ENCODE results near the gene KLHDC10. TPM values are rescaled to one million over a fixed set of nuclear protein-coding genes. Genes with fewer than 3 reads are reported as not detected.
"Not testable (repeated sequence)": the region's sequence is repeated elsewhere in the genome, so short reads cannot be mapped to it uniquely, and the experiment has no call there.

The KLHDC10 gene
- total RNA-seq, 1 donor from 2014 or later: 35.3 TPM

DNA sequence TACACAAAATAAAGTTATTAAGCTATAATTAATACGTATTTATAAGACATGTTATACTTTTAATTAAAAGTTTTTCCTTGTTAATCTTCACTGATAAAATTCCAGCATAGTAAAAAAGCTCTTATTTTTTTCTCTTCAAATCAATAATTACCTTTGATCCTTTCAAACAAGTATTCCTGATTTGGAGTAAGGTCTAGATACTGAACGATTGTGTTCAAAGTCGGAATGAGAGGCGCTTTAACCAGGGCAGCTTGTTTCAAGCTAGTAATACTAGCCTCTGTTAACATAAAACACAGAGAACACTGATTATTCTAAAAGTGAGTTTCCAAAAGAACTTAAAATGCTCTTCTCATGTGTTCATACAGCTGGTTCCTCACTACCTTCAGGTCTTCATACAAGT, 107.9 kb downstream of the KLHDC10 start:
- Mint-ChIP-seq H3K27me3 (ENCODE audit: unreplicated experiment) (no peaks in the 10 kb centered on the region), H3K27ac (ENCODE audit: unreplicated experiment) (no peak overlapping the region), H3K4me1 (ENCODE audit: unreplicated experiment) (no peaks in the 10 kb centered on the region), H3K4me3 (ENCODE audit: unreplicated experiment) (no peak overlapping the region), H3K9me3 (ENCODE audit: unreplicated experiment) (no peaks in the 10 kb centered on the region), H3K36me3 (ENCODE audit: unreplicated experiment) (peaks cover 34% of the 10 kb centered on the region)
- no peak for DNase-seq (ENCODE audit: extremely low spot score, unreplicated experiment)
- TF ChIP-seq, protein P1, sequence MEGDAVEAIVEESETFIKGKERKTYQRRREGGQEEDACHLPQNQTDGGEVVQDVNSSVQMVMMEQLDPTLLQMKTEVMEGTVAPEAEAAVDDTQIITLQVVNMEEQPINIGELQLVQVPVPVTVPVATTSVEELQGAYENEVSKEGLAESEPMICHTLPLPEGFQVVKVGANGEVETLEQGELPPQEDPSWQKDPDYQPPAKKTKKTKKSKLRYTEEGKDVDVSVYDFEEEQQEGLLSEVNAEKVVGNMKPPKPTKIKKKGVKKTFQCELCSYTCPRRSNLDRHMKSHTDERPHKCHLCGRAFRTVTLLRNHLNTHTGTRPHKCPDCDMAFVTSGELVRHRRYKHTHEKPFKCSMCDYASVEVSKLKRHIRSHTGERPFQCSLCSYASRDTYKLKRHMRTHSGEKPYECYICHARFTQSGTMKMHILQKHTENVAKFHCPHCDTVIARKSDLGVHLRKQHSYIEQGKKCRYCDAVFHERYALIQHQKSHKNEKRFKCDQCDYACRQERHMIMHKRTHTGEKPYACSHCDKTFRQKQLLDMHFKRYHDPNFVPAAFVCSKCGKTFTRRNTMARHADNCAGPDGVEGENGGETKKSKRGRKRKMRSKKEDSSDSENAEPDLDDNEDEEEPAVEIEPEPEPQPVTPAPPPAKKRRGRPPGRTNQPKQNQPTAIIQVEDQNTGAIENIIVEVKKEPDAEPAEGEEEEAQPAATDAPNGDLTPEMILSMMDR (IDR thresholded peaks at IDR 0.05): no peak

DNA sequence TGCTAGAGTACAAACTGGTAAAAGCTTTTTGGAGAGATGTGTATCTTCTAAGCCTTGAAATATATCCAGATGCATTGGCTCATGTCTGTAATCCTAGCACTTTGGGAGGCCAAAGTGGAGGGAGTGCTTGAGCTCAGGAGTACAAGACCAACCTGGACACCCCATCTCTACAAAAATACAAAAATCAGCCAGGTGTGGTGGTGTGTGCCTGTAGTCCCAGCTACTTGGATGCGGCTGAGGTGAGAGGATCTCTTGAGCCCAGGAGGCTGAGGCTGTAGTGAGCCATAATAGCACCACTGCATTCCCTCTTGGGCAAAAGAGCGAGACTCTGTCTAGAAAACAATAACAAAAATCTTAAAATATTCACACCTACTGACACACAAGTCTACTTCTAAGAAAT, 109.3 kb downstream of the KLHDC10 start:
- no peaks in the 10 kb centered on the region for H3K4me1 Mint-ChIP-seq (ENCODE audit: unreplicated experiment)
- H3K27me3 Mint-ChIP-seq (ENCODE audit: unreplicated experiment): no peaks in the 10 kb centered on the region
- no peak for DNase-seq (ENCODE audit: extremely low spot score, unreplicated experiment)
- TF ChIP-seq, protein P1 (IDR thresholded peaks at IDR 0.05): no peak
- no peak overlapping the region for H3K27ac Mint-ChIP-seq (ENCODE audit: unreplicated experiment)
- H3K9me3 Mint-ChIP-seq (ENCODE audit: unreplicated experiment): no peaks in the 10 kb centered on the region
- H3K4me3 Mint-ChIP-seq (ENCODE audit: unreplicated experiment): no peak overlapping the region
- H3K36me3 Mint-ChIP-seq (ENCODE audit: unreplicated experiment): peaks cover 35% of the 10 kb centered on the region

DNA sequence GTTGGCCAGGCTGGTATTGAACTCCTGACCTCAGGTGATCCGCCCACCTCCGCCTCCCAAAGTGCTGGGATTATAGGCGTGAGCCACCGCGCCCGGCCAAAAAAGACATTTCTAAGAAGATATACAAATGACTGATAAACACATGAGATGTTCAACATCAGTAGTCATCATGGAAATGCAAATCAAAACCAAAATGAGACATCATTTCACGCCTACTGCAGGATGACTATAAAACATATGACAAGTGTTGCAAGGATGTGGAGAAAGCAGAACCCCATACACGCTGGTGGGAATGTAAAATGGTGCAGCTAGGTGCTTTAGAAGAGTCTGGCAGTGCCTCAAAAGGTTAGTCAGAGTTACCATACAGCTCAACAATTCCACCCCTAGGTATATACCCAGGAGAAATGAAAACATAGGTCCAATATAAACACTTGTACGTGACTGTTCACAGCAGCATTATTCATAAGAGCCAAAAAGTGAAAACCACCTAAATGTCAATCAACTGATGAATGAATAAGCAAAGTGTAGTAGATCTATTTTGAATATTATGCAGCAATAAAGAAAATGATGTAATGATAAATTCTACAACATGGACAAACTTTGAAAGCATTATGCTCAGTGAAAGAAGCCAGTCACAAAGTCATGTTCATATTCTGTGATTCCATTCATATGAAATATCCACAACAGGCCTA, 110.4 kb downstream of the KLHDC10 start:
- no peak for DNase-seq (ENCODE audit: extremely low spot score, unreplicated experiment)
- Mint-ChIP-seq H3K36me3 (ENCODE audit: unreplicated experiment) (peaks cover 32% of the 10 kb centered on the region), H3K4me1 (ENCODE audit: unreplicated experiment) (no peaks in the 10 kb centered on the region), H3K4me3 (ENCODE audit: unreplicated experiment) (no peak overlapping the region), H3K9me3 (ENCODE audit: unreplicated experiment) (no peaks in the 10 kb centered on the region), H3K27me3 (ENCODE audit: unreplicated experiment) (no peaks in the 10 kb centered on the region), H3K27ac (ENCODE audit: unreplicated experiment) (no peak overlapping the region)
- TF ChIP-seq, protein P1 (IDR thresholded peaks at IDR 0.05): no peak

DNA sequence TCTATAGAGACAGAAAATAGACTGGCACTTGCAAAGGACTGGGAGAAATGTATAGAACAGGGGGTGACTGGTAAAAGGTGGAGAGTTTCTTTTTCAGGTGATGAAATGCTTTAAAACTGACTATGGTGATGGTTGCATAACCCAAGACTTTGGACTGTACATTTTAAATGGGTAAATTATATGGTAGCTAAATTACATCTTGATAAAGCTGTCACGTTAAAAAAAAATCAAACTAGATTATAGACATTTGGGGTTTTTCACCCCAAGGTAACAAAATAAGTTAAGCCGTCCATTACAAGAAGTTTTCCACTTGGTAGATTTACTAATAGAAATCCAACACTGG, 110.9 kb downstream of the KLHDC10 start:
- peaks cover 32% of the 10 kb centered on the region for H3K36me3 Mint-ChIP-seq (ENCODE audit: unreplicated experiment)
- H3K27me3 Mint-ChIP-seq (ENCODE audit: unreplicated experiment): no peaks in the 10 kb centered on the region
- TF ChIP-seq, protein P1 (IDR thresholded peaks at IDR 0.05): no peak

DNA sequence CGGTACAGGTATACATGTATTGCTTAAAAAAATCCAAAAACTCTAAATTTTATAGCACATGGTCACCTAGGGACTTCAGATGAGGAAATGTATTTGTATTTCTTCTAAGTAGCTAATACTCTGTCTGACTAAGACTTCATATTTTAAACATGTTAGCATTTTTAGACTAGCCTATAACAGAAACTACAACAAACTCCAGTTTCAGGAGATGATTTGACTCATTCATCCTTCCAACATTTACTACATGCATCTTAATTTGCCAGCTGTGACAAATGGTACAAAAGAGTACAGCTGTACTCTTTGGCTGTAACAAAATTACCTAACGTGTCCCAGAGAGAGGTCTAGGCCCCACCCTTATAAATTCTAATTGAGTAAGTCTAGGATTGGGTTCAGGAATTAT, 112.7 kb downstream of the KLHDC10 start:
- no peaks in the 10 kb centered on the region for H3K27me3 Mint-ChIP-seq (ENCODE audit: unreplicated experiment)
- H3K36me3 Mint-ChIP-seq (ENCODE audit: unreplicated experiment): peaks cover 35% of the 10 kb centered on the region
- H3K4me1 Mint-ChIP-seq (ENCODE audit: unreplicated experiment): no peaks in the 10 kb centered on the region
- H3K27ac Mint-ChIP-seq (ENCODE audit: unreplicated experiment): no peak overlapping the region
- no peak for DNase-seq (ENCODE audit: extremely low spot score, unreplicated experiment)
- TF ChIP-seq, protein P1 (IDR thresholded peaks at IDR 0.05): no peak
- H3K4me3 Mint-ChIP-seq (ENCODE audit: unreplicated experiment): no peak overlapping the region
- H3K9me3 Mint-ChIP-seq (ENCODE audit: unreplicated experiment): no peaks in the 10 kb centered on the region

More for the DNA sequence above, 110.9 kb downstream of the KLHDC10 start:
- no peak for DNase-seq (ENCODE audit: extremely low spot score, unreplicated experiment)
- Mint-ChIP-seq H3K4me3 (ENCODE audit: unreplicated experiment) (no peak overlapping the region), H3K4me1 (ENCODE audit: unreplicated experiment) (no peaks in the 10 kb centered on the region), H3K9me3 (ENCODE audit: unreplicated experiment) (no peaks in the 10 kb centered on the region), H3K27ac (ENCODE audit: unreplicated experiment) (no peak overlapping the region)

DNA sequence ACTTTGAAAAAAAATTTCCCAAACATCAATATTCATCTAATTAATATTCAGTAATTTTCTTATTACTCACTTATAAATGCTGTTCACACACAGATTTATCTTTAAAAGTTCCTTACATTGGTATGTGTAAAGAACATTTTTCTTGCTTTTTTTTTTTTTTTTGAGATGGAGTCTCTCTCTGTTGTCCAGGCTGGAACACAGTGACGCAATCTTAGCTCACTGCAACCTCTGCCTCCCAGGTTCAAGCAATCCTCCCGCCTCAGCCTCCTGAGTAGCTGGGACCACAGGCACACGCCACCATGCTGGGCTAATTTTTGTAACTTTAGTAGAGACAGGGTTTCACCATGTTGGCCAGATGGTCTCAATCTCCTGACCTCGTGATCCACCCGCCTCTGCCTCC, 114.0 kb downstream of the KLHDC10 start:
- DNase-seq (ENCODE audit: extremely low spot score, unreplicated experiment); H3K27me3 Mint-ChIP-seq (ENCODE audit: unreplicated experiment); H3K27ac Mint-ChIP-seq (ENCODE audit: unreplicated experiment); H3K4me1 Mint-ChIP-seq (ENCODE audit: unreplicated experiment); H3K4me3 Mint-ChIP-seq (ENCODE audit: unreplicated experiment); H3K9me3 Mint-ChIP-seq (ENCODE audit: unreplicated experiment): not testable (repeated sequence)
- peaks cover 28% of the 10 kb centered on the region for H3K36me3 Mint-ChIP-seq (ENCODE audit: unreplicated experiment)
